GM18907 (cell line): Measurements from ENCODE around the gene PXDC1.

Experiments
- ATAC-seq: cut with Tn5 transposase; IDR thresholded peaks from one replicate; pipeline ENCODE4 v1.9.1; 2021; ENCODE audit warnings: mild to moderate bottlenecking, moderate library complexity; ENCODE audit not compliant: unreplicated experiment

The PXDC1 gene

GRCh38 chr6:3749067-3749841 is 2.3 kb downstream of the PXDC1 start:
- no peak for ATAC-seq

GRCh38 chr6:3748208-3749066 is 3.1 kb downstream of the PXDC1 start:
- ATAC-seq = no peak

- ATAC-seq = no peak
Measured at GRCh38 chr6:3747100-3747737, 4.3 kb downstream of the PXDC1 start.

- no peak for ATAC-seq
Measured at GRCh38 chr6:3746696-3747095, 4.8 kb downstream of the PXDC1 start.

GRCh38 chr6:3746119-3746691 is 5.3 kb downstream of the PXDC1 start:
- peak; percentile 50 for ATAC-seq

- no peak for ATAC-seq
Measured at GRCh38 chr6:3745566-3746118, 5.9 kb downstream of the PXDC1 start.

GRCh38 chr6:3744901-3745470 is 6.5 kb downstream of the PXDC1 start:
- no peak for ATAC-seq

- no peak for ATAC-seq
Measured at GRCh38 chr6:3744211-3744900, 7.2 kb downstream of the PXDC1 start.

- ATAC-seq = no peak
Measured at GRCh38 chr6:3743541-3743940, 8.0 kb downstream of the PXDC1 start.

GRCh38 chr6:3742426-3743344 is 8.8 kb downstream of the PXDC1 start:
- peak; percentile 63 for ATAC-seq

- no peak for ATAC-seq
Measured at GRCh38 chr6:3742076-3742425, 9.5 kb downstream of the PXDC1 start.

- no peak for ATAC-seq
Measured at GRCh38 chr6:3741477-3741871, 10.0 kb downstream of the PXDC1 start.

GRCh38 chr6:3740551-3741476 is 10.7 kb downstream of the PXDC1 start:
- ATAC-seq = no peak

GRCh38 chr6:3739311-3739897 is 12.1 kb downstream of the PXDC1 start:
- no peak for ATAC-seq

- no peak for ATAC-seq
Measured at GRCh38 chr6:3738381-3739131, 13.0 kb downstream of the PXDC1 start.

- ATAC-seq = no peak
Measured at GRCh38 chr6:3737831-3738210, 13.7 kb downstream of the PXDC1 start.
